HepG2 (cell line): ENCODE results near the gene APOC3. TPM values are rescaled to one million over a fixed set of nuclear protein-coding genes. Genes with fewer than 3 reads are reported as not detected.

Experiments used
- ATF7 ChIP-seq, 2 experiments: fragments of 450-650 bp in 1 of 2; sonication (generic) in 1 of 2; formaldehyde crosslinking in 1 of 2; IDR thresholded peaks; 2 replicates each; pipeline versions ENCODE4 v1.4.0 to v1.6.1; 2016 to 2020; ENCODE audit warnings: antibody characterized with exemption in 1 of 2, mild to moderate bottlenecking in 1 of 2, missing genetic modification reagents in 1 of 2
- BATF2 ChIP-seq: sonication (generic); formaldehyde crosslinking; IDR thresholded peaks from 2 replicates; pipeline ENCODE4 v1.8.0; 2022; ENCODE audit warnings: mild to moderate bottlenecking, missing genetic modification reagents, moderate library complexity
- CEBPZ ChIP-seq: IDR thresholded peaks from 2 replicates; pipeline ENCODE4 v1.6.1; 2012; ENCODE audit warnings: low read length, improper control_type of control experiment
- DZIP1 ChIP-seq: sonication (generic); formaldehyde crosslinking; IDR thresholded peaks from 2 replicates; pipeline ENCODE4 v1.5.0; 2020; ENCODE audit warnings: mild to moderate bottlenecking, missing genetic modification reagents
- ETS1 ChIP-seq: sonication (generic); formaldehyde crosslinking; IDR thresholded peaks from 2 replicates; pipeline ENCODE4 v1.4.0; 2020; ENCODE audit warnings: missing genetic modification reagents
- MXI1 ChIP-seq: IDR thresholded peaks from 3 replicates; pipeline ENCODE4 v1.6.1; 2012; ENCODE audit warnings: low read depth, low read length, inconsistent platforms, borderline replicate concordance
- PREB ChIP-seq: sonication (generic); formaldehyde crosslinking; IDR thresholded peaks from 2 replicates; pipeline ENCODE4 v1.4.0; 2020; ENCODE audit warnings: missing genetic modification reagents
- RXRA ChIP-seq: sonication (generic); formaldehyde crosslinking; IDR thresholded peaks from 2 replicates; pipeline ENCODE4 v1.5.1; 2020; ENCODE audit warnings: missing genetic modification reagents
- ZBTB39 ChIP-seq: sonication (generic); formaldehyde crosslinking; IDR thresholded peaks from 2 replicates; pipeline ENCODE4 v1.5.0; 2020; ENCODE audit warnings: missing genetic modification reagents
- ZFX ChIP-seq: sonication (generic); formaldehyde crosslinking; IDR thresholded peaks from 2 replicates; pipeline ENCODE4 v1.4.0; 2020; ENCODE audit warnings: mild to moderate bottlenecking, low read depth, missing genetic modification reagents, moderate library complexity
- ZNF512 ChIP-seq: sonication (generic); formaldehyde crosslinking; IDR thresholded peaks from 2 replicates; pipeline ENCODE4 v1.4.0; 2020; ENCODE audit warnings: mild to moderate bottlenecking, missing genetic modification reagents
- ZNF598 ChIP-seq: sonication (generic); formaldehyde crosslinking; IDR thresholded peaks from 2 replicates; pipeline ENCODE4 v1.5.1; 2020; ENCODE audit warnings: mild to moderate bottlenecking, missing genetic modification reagents, borderline replicate concordance
- polyA plus RNA-seq, 8 experiments: library from polyadenylated mRNA; depleted of rRNA in 3 of 8; stranded (reverse) in 7 of 8; unstranded in 1 of 8; fragments of >200 nt; fragmentation: Illumina TruSeq in 4 of 8; extraction: Trizol in 4 of 8; gene quantifications; 2 replicates each; pipeline versions ENCODE4 v1.2.1 to v1.2.3, GENCODE V29; 2011 to 2016; ENCODE audit warnings: low read depth in 4 of 8, missing spikeins in 1 of 8, mixed read lengths in 1 of 8; ENCODE audit not compliant: insufficient read depth in 1 of 8
- total RNA-seq, 5 experiments: library from RNA; depleted of rRNA; stranded (reverse); fragments of >200 nt; fragmentation: Illumina TruSeq; extraction: Trizol; gene quantifications; 2 replicates each; pipeline ENCODE4 v1.2.3, GENCODE V29; 2016; ENCODE audit warnings: low read depth in 1 of 5

APOC3 gene
- total and polyA plus RNA-seq, 2 of the 13 experiments (the other 11 are each of a cell fraction or from before 2014, with no cell fraction given) = 314 to 687 TPM

GRCh38 chr11:116832350-116833290, 2.9 kb downstream of the APOC3 start (continued):
- TF ChIP-seq DZIP1 (CRISPR knock-in tag) (no peak; the same call in 1 of the 2 replicates), ATF7 (IDR thresholded peaks at IDR 0.05) (0 out of 2 replicates have a peak, but pooled peaks have one; percentile 20), ATF7 (CRISPR knock-in tag; IDR thresholded peaks at IDR 0.05) (peak; percentile 78), ZNF598 (0 out of 2 replicates have a peak, but pooled peaks have one; percentile 12), PREB (CRISPR knock-in tag) (no peak), ZNF512 (CRISPR knock-in tag) (peak; percentile 91; the same call in 1 of the 2 replicates), BATF2 (CRISPR knock-in tag) (no peak), ETS1 (CRISPR knock-in tag) (peak; percentile 85; the same call in 1 of the 2 replicates), RXRA (CRISPR knock-in tag) (peak; percentile 98), ZBTB39 (CRISPR knock-in tag) (peak; percentile 76; the same call in 1 of the 2 replicates), MXI1 (peak; percentile 67; the same call in 1 of the 3 replicates), CEBPZ (no peak), ZFX (peak; percentile 72)
